ENCODE measurements around the gene SLC35F1. TPM values are rescaled to one million over a fixed set of nuclear protein-coding genes. Genes with fewer than 3 reads are reported as not detected.

Gene SLC35F1
- total and polyA plus RNA-seq, 4 donors, result 0.01 to 0.09 (median 0.08) TPM; not detected in 1

- 69% methylated on average over 3 of the region's 3 CpGs for WGBS
Measured at GRCh38 chr6:118223316-118223715, 316.3 kb downstream of the SLC35F1 start.

More at GRCh38 chr6:118223316-118223715, 316.3 kb downstream of the SLC35F1 start:
- H3K9me3 ChIP-seq (ENCODE audit: control insufficient read depth in 4 of 4, low read length in 3 of 4), result peaks cover 0 to 3% (median 0%) of the 10 kb centered on the region in 4 donors
- H3K4me1 ChIP-seq (ENCODE audit: control insufficient read depth in 4 of 4, insufficient read depth in 4 of 4, low read length in 3 of 4), result no peaks in the 10 kb centered on the region
- H3K27ac ChIP-seq (ENCODE audit: low read depth in 1 of 2, low read length in 2 of 2), result no peak overlapping the region
- peaks cover 0 to 2% (median 0%) of the 10 kb centered on the region in 4 donors for H3K27me3 ChIP-seq (ENCODE audit: control insufficient read depth in 4 of 4, insufficient read depth in 4 of 4, low read length in 3 of 4)
- no peaks in the 10 kb centered on the region for H3K36me3 ChIP-seq (ENCODE audit: control insufficient read depth in 4 of 4, insufficient read depth in 3 of 4, low read depth in 1 of 4, low read length in 3 of 4)
- TF ChIP-seq HNF4A (conservative IDR thresholded peaks at IDR 0.05) (no peak), FOXA1 (IDR thresholded peaks at IDR 0.05) (no peak), FOXA2 (IDR thresholded peaks at IDR 0.05) (no peak), RAD21 (IDR thresholded peaks at IDR 0.05) (no peak), GABPA (IDR thresholded peaks at IDR 0.05 in 1 of 2, conservative IDR thresholded peaks at IDR 0.05 in 1 of 2) (no peak), ATF3 (IDR thresholded peaks at IDR 0.05) (no peak), CTCF (IDR thresholded peaks at IDR 0.05; ENCODE audit: low read depth, low read length, missing input control) (no peak), RXRA (IDR thresholded peaks at IDR 0.05) (no peak), TAF1 (conservative IDR thresholded peaks at IDR 0.05) (no peak), REST (IDR thresholded peaks at IDR 0.05) (no peak), HNF4G (IDR thresholded peaks at IDR 0.05) (no peak), YY1 (IDR thresholded peaks at IDR 0.05) (no peak), NR2F2 (IDR thresholded peaks at IDR 0.05) (no peak), SP1 (IDR thresholded peaks at IDR 0.05) (no peak), ZBTB33 (IDR thresholded peaks at IDR 0.05) (no peak), EGR1 (IDR thresholded peaks at IDR 0.05; ENCODE audit: low read depth in 2 of 2) (no peak), JUND (IDR thresholded peaks at IDR 0.05) (no peak), MAX (IDR thresholded peaks at IDR 0.05) (no peak)
- no peak overlapping the region for H3K9ac ChIP-seq (ENCODE audit: low read depth in 1 of 2, low read length in 2 of 2)
- no peak for DNase-seq (ENCODE audit: low spot score)
- H3K4me3 ChIP-seq (ENCODE audit: low read depth in 1 of 3, low read length in 3 of 3), result no peak overlapping the region

All from liver (tissue), 9 donors.